Measurements from ENCODE around the gene HIPK1.

HIPK1 gene

GRCh38 chr1:113976609-113977278, 47.6 kb downstream of the HIPK1 start:
- peaks cover 15% of the 10 kb centered on the region for H3K36me3 ChIP-seq (replicated peaks)
- H3K4me3 ChIP-seq (ENCODE audit: low read depth, low read length) = no peak overlapping the region
- DNase-seq = peak; percentile 52
- no peaks in the 10 kb centered on the region for H3K27me3 ChIP-seq (replicated peaks)
- in situ Hi-C loops (cut with HindIII; ENCODE audit: low pct_ligation_motif_present, low sequenced_read_pairs) = no loop called here
- peak; percentile 86 for TF ChIP-seq CTCF (IDR thresholded peaks at IDR 0.05; ENCODE audit: low read depth, low read length, missing control alignments)
- H3K27ac ChIP-seq = no peak overlapping the region

- H3K27me3 ChIP-seq (replicated peaks) = no peaks in the 10 kb centered on the region
- H3K27ac ChIP-seq = no peak overlapping the region
- no peak for TF ChIP-seq CTCF (IDR thresholded peaks at IDR 0.05; ENCODE audit: low read depth, low read length, missing control alignments)
- no peak for DNase-seq
- H3K4me3 ChIP-seq (ENCODE audit: low read depth, low read length) = no peak overlapping the region
- peaks cover 5% of the 10 kb centered on the region for H3K36me3 ChIP-seq (replicated peaks)
- in situ Hi-C loops (cut with HindIII; ENCODE audit: low pct_ligation_motif_present, low sequenced_read_pairs) = no loop called here
Observed at GRCh38 chr1:113977906-113978305, 48.8 kb downstream of the HIPK1 start.

- peak within 1 kb of the TSS; percentile 40 for H3K4me3 ChIP-seq (ENCODE audit: low read depth, low read length)
- in situ Hi-C loops (cut with HindIII; ENCODE audit: low pct_ligation_motif_present, low sequenced_read_pairs) = no loop called here
- H3K36me3 ChIP-seq (replicated peaks) = no peaks in the 10 kb centered on the region
- DNase-seq = peak; percentile 93
- H3K27me3 ChIP-seq (replicated peaks) = no peaks in the 10 kb centered on the region
- peak within 1 kb of the TSS; percentile 85 for H3K27ac ChIP-seq
- peak; percentile 82 for TF ChIP-seq CTCF (IDR thresholded peaks at IDR 0.05; ENCODE audit: low read depth, low read length, missing control alignments)
Observed at GRCh38 chr1:113978863-113979702, 50.0 kb downstream of the HIPK1 start, which contains the start of gene OLFML3. Gene OLFML3, plus strand, starts transcription at chr1:113979474. Its CDS starts 43 bp downstream, at chr1:113979517.

GRCh38 chr1:113980110-113980509, 51.0 kb downstream of the HIPK1 start:
- no peak overlapping the region for H3K27ac ChIP-seq
- in situ Hi-C loops (cut with HindIII; ENCODE audit: low pct_ligation_motif_present, low sequenced_read_pairs) = no loop called here
- DNase-seq = no peak
- TF ChIP-seq CTCF (IDR thresholded peaks at IDR 0.05; ENCODE audit: low read depth, low read length, missing control alignments) = no peak
- no peaks in the 10 kb centered on the region for H3K36me3 ChIP-seq (replicated peaks)
- no peaks in the 10 kb centered on the region for H3K27me3 ChIP-seq (replicated peaks)
- peak overlapping the region; percentile 40 for H3K4me3 ChIP-seq (ENCODE audit: low read depth, low read length)

- in situ Hi-C loops (cut with HindIII; ENCODE audit: low pct_ligation_motif_present, low sequenced_read_pairs) = no loop called here
- peak; percentile 56 for DNase-seq
- no peaks in the 10 kb centered on the region for H3K36me3 ChIP-seq (replicated peaks)
- no peak overlapping the region for H3K4me3 ChIP-seq (ENCODE audit: low read depth, low read length)
- H3K27ac ChIP-seq = no peak overlapping the region
- H3K27me3 ChIP-seq (replicated peaks) = no peaks in the 10 kb centered on the region
- TF ChIP-seq CTCF (IDR thresholded peaks at IDR 0.05; ENCODE audit: low read depth, low read length, missing control alignments) = no peak
Observed at GRCh38 chr1:113981962-113982931, 53.1 kb downstream of the HIPK1 start.
